HepG2 (cell line): ENCODE measurements around the gene SEC24D. TPM values are rescaled to one million over a fixed set of nuclear protein-coding genes. Genes with fewer than 3 reads are reported as not detected.

ENCODE experiments used
- ATAC-seq: fragments of 200-7000 bp; cut with Tn5 transposase; 3 replicates; pipeline ENCODE4 v1.9.1; 2020; ENCODE audit warnings: mild to moderate bottlenecking, moderate library complexity
- BruUV-seq: library from RNA; stranded (reverse); fragments of 400-500 nt; replicated peaks from 2 replicates; lab custom pipeline; 2021; lab: Mats Ljungman, UMichigan
- CTCF ChIA-PET: fragments of 300-600 bp; formaldehyde crosslinking; extraction: SDS; loops from one replicate; lab custom pipeline; 2021; ENCODE audit warnings: low total read pairs, inconsistent platforms, low intra/inter-chr PET ratio; lab: Yijun Ruan, JAX
- POLR2A ChIA-PET: fragments of 350-600 bp; sonication (Branson Sonifier 250); formaldehyde crosslinking; loops from one replicate; lab custom pipeline; 2020; ENCODE audit warnings: antibody characterized with exemption, inconsistent platforms; lab: Yijun Ruan, JAX
- DNase-seq: peaks from one replicate; pipeline ENCODE4 v3.0.0-alpha.2; 2015; ENCODE audit warnings: low spot score
- FAIRE-seq: peaks from 3 replicates; lab custom pipeline; 2011; peaks lifted over from hg19 to GRCh38; lab: Jason Lieb, UNC
- H2AFZ ChIP-seq: one replicate; pipeline ENCODE4 v1.6.1; 2011; ENCODE audit warnings: low read length, inconsistent platforms
- H3K27ac ChIP-seq: fragments of 300-600 bp; 3 replicates; pipeline ENCODE4 v1.8.0; 2011; ENCODE audit warnings: mixed run types, mild to moderate bottlenecking, mixed read lengths, low read length, inconsistent platforms; ENCODE audit not compliant: insufficient read depth; ENCODE audit errors: extremely low read length
- H3K27me3 ChIP-seq, 2 experiments: fragments of 200-600 bp in 1 of 2; 2 replicates in 1 of 2; 3 replicates in 1 of 2; pipeline versions ENCODE4 v1.6.0 to v1.8.0; 2011; ENCODE audit warnings: low read length in 2 of 2, mild to moderate bottlenecking in 2 of 2, moderate library complexity in 2 of 2, inconsistent platforms in 1 of 2; ENCODE audit not compliant: insufficient read depth in 2 of 2, control insufficient read depth in 1 of 2
- H3K36me3 ChIP-seq, 2 experiments: fragments of 200-600 bp in 1 of 2; replicated peaks in 1 of 2; 2 replicates in 1 of 2; 3 replicates in 1 of 2; pipeline versions ENCODE4 v1.5.1 to v1.8.0; 2011; ENCODE audit warnings: low read length in 2 of 2, inconsistent platforms in 1 of 2; ENCODE audit not compliant: insufficient read depth in 2 of 2, control insufficient read depth in 1 of 2
- H3K4me1 ChIP-seq: 2 replicates; pipeline ENCODE4 v1.5.1; 2012; ENCODE audit warnings: low read length, inconsistent platforms; ENCODE audit not compliant: insufficient read depth
- H3K4me2 ChIP-seq: 2 replicates; pipeline ENCODE4 v1.6.0; 2011; ENCODE audit warnings: low read depth, low read length, inconsistent platforms
- H3K4me3 ChIP-seq, 3 experiments: fragments of 200-600 bp in 1 of 3; sonication (generic), shearing (Covaris generic) in 1 of 3; replicated peaks in 1 of 3; 2 replicates each; pipeline ENCODE4 v1.5.1; 2011 to 2016; ENCODE audit warnings: low read length in 3 of 3, inconsistent platforms in 2 of 3, low read depth in 2 of 3, mild to moderate bottlenecking in 2 of 3, control low read depth in 1 of 3, mixed read lengths in 1 of 3; ENCODE audit not compliant: insufficient read depth in 1 of 3
- H3K79me2 ChIP-seq: one replicate; pipeline ENCODE4 v1.6.1; 2011; ENCODE audit warnings: low read length, inconsistent platforms; ENCODE audit not compliant: insufficient read depth
- H3K9ac ChIP-seq: 2 replicates; pipeline ENCODE4 v1.6.0; 2011; ENCODE audit warnings: mild to moderate bottlenecking, low read depth, low read length, inconsistent platforms; ENCODE audit not compliant: insufficient read depth
- H3K9me3 ChIP-seq: 2 replicates; pipeline ENCODE4 v1.5.1; 2012; ENCODE audit warnings: mild to moderate bottlenecking, low read length
- H4K20me1 ChIP-seq: 2 replicates; pipeline ENCODE4 v1.6.0; 2011; ENCODE audit warnings: inconsistent platforms, mild to moderate bottlenecking, low read length, moderate library complexity; ENCODE audit not compliant: insufficient read depth
- ARHGAP35 ChIP-seq: sonication (generic); formaldehyde crosslinking; IDR thresholded peaks from 2 replicates; pipeline ENCODE4 v1.9.0; 2022; ENCODE audit warnings: mild to moderate bottlenecking, inconsistent platforms, moderate library complexity, missing genetic modification reagents, borderline replicate concordance
- BORCS8-MEF2B ChIP-seq: sonication (generic); formaldehyde crosslinking; IDR thresholded peaks from 2 replicates; pipeline ENCODE4 v1.8.0; 2022; ENCODE audit warnings: mild to moderate bottlenecking, missing genetic modification reagents
- FOXP4 ChIP-seq: sonication (generic); formaldehyde crosslinking; IDR thresholded peaks from 2 replicates; pipeline ENCODE4 v1.4.0; 2020; ENCODE audit warnings: missing genetic modification reagents
- KDM2A ChIP-seq: sonication (generic); formaldehyde crosslinking; IDR thresholded peaks from 2 replicates; pipeline ENCODE4 v1.4.0; 2020; ENCODE audit warnings: low read depth, missing genetic modification reagents, borderline replicate concordance
- REST ChIP-seq, 2 experiments: IDR thresholded peaks; 2 replicates each; pipeline ENCODE4 v1.6.1; 2011 to 2012; ENCODE audit warnings: low read length in 2 of 2, borderline replicate concordance in 1 of 2, low read depth in 1 of 2, mild to moderate bottlenecking in 1 of 2, moderate library complexity in 1 of 2
- ZNF180 ChIP-seq: sonication (generic); formaldehyde crosslinking; IDR thresholded peaks from 2 replicates; pipeline ENCODE4 v1.4.0; 2020; ENCODE audit warnings: low read depth, missing genetic modification reagents, borderline replicate concordance
- ZNF557 ChIP-seq: sonication (generic); formaldehyde crosslinking; IDR thresholded peaks from 2 replicates; pipeline ENCODE4 v1.4.0; 2020; ENCODE audit warnings: missing genetic modification reagents
- WGBS: methylation state at CpG from one replicate; pipeline ENCODE4 v1.1.6; 2017; ENCODE audit warnings: low lambda C conversion rate; 5-methylcytosine and 5-hydroxymethylcytosine counted together
- in situ Hi-C: cut with HindIII; loops from 2 replicates; pipeline ENCODE4 v1.10.0; 2017; ENCODE audit warnings: low pct_unique_long_range_greater_than_20kb; ENCODE audit not compliant: extremely low pct_ligation_motif_present
- intact Hi-C: fragments of 100-400 bp; cut with micrococcal nuclease; formaldehyde crosslinking; loops from one replicate; pipeline ENCODE4 v1.10.0; 2022; ENCODE audit not compliant: unreplicated experiment
- polyA plus RNA-seq, 8 experiments: library from polyadenylated mRNA; depleted of rRNA in 3 of 8; stranded (reverse) in 7 of 8; unstranded in 1 of 8; fragments of >200 nt; fragmentation: Illumina TruSeq in 4 of 8; extraction: Trizol in 4 of 8; gene quantifications; 2 replicates each; pipeline versions ENCODE4 v1.2.1 to v1.2.3, GENCODE V29; 2011 to 2016; ENCODE audit warnings: low read depth in 4 of 8, missing spikeins in 1 of 8, mixed read lengths in 1 of 8; ENCODE audit not compliant: insufficient read depth in 1 of 8
- total RNA-seq, 5 experiments: library from RNA; depleted of rRNA; stranded (reverse); fragments of >200 nt; fragmentation: Illumina TruSeq; extraction: Trizol; gene quantifications; 2 replicates each; pipeline ENCODE4 v1.2.3, GENCODE V29; 2016; ENCODE audit warnings: low read depth in 1 of 5

Gene SEC24D
- total and polyA plus RNA-seq, 2 of the 13 experiments (the other 11 are each of a cell fraction or from before 2014, with no cell fraction given) = 30.0 to 51.1 TPM

DNA sequence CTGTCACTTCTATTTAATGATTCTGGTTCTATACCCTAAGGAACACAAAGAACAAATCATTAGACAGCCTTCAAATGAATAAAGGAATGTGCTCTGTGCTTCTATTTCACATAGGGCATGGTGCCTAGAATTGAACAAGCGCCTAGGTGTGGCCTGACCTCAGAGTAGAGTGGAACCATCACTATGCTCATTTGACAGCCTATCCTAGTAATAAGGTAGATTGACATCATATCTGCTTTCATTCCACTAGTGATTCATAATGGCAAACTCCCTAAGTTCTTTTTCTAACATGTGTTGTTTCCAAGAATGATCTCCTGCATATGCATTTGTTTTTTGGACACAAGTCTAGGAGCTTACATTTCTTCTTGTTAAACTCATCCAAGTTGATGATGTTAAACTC is 114.2 kb downstream of the SEC24D start:
- H3K4me2 ChIP-seq = no peak overlapping the region
- H2AFZ ChIP-seq = no peak overlapping the region
- intact Hi-C loops = no loop called here
- in situ Hi-C loops = no loop called here
- no peaks in the 10 kb centered on the region for H3K27me3 ChIP-seq
- H3K27ac ChIP-seq = no peak overlapping the region
- CTCF ChIA-PET = no interaction called here
- TF ChIP-seq ZNF180 = no peak
- no peak for TF ChIP-seq REST (IDR thresholded peaks at IDR 0.05; ENCODE audit: borderline replicate concordance in 1 of 2, low read depth in 1 of 2, low read length in 2 of 2)
- TF ChIP-seq ARHGAP35 = no peak
- TF ChIP-seq BORCS8-MEF2B (CRISPR knock-in tag) = no peak
- no peak for TF ChIP-seq FOXP4 (CRISPR knock-in tag)
- TF ChIP-seq ZNF557 (CRISPR knock-in tag) = no peak
- TF ChIP-seq KDM2A = no peak
- WGBS = 100% methylated on average over 1 of the region's 1 CpG
- H3K79me2 ChIP-seq = no peaks in the 10 kb centered on the region
- no peaks in the 10 kb centered on the region for H3K9me3 ChIP-seq
- DNase-seq (no peak), ATAC-seq (no peak), FAIRE-seq (no peak)
- H3K9ac ChIP-seq = no peak overlapping the region
- no peak overlapping the region for H3K4me3 ChIP-seq
- H3K4me1 ChIP-seq = no peaks in the 10 kb centered on the region
- BruUV-seq = no TSS peak
- H3K36me3 ChIP-seq = peaks cover 6 to 36% of the 10 kb centered on the region in 2 experiments
- POLR2A ChIA-PET = no interaction called here
- no peaks in the 10 kb centered on the region for H4K20me1 ChIP-seq
